ENCODE data around the gene RPS6KA1.

RPS6KA1 gene

GRCh38 chr1:26529655-26530409, at the start of gene RPS6KA1:
Gene RPS6KA1 (plus strand): TSS chr1:26529761. CDS start chr1:26529921, 160 bp downstream.
- no peak for TF ChIP-seq CTCF (IDR thresholded peaks at IDR 0.05)

- TF ChIP-seq CTCF (IDR thresholded peaks at IDR 0.05): no peak
Measured at GRCh38 chr1:26482921-26483320, 46.6 kb upstream of the RPS6KA1 start.

GRCh38 chr1:26483980-26484379, 45.6 kb upstream of the RPS6KA1 start:
- no peak for TF ChIP-seq CTCF (IDR thresholded peaks at IDR 0.05)

- no peak for TF ChIP-seq CTCF (IDR thresholded peaks at IDR 0.05)
Measured at GRCh38 chr1:26490155-26490554, 39.4 kb upstream of the RPS6KA1 start.

GRCh38 chr1:26493267-26493666, 36.3 kb upstream of the RPS6KA1 start:
- no peak for TF ChIP-seq CTCF (IDR thresholded peaks at IDR 0.05)

GRCh38 chr1:26493938-26494337, 35.6 kb upstream of the RPS6KA1 start:
- TF ChIP-seq CTCF (IDR thresholded peaks at IDR 0.05): no peak

- no peak for TF ChIP-seq CTCF (IDR thresholded peaks at IDR 0.05)
Measured at GRCh38 chr1:26496861-26497260, 32.7 kb upstream of the RPS6KA1 start.

- no peak for TF ChIP-seq CTCF (IDR thresholded peaks at IDR 0.05)
Measured at GRCh38 chr1:26498894-26499293, 30.7 kb upstream of the RPS6KA1 start.

Data from LNCAP (cell line).